ENCODE data around the gene HBG1.

Gene HBG1

DNA sequence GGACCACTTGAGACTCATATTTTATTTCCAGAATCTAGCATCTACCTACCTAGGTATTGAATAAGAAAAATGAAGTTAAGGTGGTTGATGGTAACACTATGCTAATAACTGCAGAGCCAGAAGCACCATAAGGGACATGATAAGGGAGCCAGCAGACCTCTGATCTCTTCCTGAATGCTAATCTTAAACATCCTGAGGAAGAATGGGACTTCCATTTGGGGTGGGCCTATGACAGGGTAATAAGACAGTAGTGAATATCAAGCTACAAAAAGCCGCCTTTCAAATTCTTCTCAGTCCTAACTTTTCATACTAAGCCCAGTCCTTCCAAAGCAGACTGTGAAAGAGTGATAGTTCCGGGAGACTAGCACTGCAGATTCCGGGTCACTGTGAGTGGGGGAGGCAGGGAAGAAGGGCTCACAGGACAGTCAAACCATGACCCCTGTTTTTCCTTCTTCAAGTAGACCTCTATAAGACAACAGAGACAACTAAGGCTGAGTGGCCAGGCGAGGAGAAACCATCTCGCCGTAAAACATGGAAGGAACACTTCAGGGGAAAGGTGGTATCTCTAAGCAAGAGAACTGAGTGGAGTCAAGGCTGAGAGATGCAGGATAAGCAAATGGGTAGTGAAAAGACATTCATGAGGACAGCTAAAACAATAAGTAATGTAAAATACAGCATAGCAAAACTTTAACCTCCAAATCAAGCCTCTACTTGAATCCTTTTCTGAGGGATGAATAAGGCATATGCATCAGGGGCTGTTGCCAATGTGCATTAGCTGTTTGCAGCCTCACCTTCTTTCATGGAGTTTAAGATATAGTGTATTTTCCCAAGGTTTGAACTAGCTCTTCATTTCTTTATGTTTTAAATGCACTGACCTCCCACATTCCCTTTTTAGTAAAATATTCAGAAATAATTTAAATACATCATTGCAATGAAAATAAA lies 24.8 kb downstream of the HBG1 start:
- DNase-seq: no peak

DNA sequence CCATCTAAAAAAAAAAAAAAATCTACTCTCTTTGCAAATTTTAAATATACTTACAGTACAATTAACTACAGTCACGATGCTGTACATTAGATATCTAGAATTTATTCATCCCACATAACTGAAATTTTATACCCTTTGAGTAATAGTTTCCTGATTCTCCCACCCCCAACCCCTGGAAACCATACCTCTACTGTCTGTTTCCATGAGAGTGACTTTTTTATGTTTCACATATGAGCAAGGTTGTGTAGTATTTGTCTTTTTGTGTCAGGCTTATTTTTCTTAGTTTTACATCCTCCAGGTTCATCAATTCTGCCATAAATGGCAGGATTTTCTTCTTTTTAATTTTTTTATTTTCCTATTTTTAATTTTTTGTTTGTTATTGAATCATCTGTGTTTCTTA lies 26.0 kb downstream of the HBG1 start:
- no peak for DNase-seq

DNA sequence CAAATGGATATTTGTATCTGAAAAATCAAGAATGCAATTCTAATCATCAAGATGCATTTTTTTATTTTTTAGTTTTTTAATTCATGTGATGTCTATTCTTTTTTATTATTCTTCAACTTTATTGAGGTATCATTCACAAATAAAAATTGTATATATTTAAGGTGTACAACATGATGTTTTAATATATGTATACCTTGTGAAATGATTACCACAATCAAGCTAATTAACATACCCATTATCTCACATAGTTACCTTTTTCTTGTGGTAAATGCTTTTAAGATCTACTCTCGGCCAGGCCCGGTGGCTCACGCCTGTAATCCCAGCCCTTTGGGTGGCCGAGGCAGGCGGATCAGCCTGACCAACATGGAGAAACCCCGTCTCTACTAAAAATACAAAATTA lies 26.5 kb downstream of the HBG1 start:
- no peak for DNase-seq

DNA sequence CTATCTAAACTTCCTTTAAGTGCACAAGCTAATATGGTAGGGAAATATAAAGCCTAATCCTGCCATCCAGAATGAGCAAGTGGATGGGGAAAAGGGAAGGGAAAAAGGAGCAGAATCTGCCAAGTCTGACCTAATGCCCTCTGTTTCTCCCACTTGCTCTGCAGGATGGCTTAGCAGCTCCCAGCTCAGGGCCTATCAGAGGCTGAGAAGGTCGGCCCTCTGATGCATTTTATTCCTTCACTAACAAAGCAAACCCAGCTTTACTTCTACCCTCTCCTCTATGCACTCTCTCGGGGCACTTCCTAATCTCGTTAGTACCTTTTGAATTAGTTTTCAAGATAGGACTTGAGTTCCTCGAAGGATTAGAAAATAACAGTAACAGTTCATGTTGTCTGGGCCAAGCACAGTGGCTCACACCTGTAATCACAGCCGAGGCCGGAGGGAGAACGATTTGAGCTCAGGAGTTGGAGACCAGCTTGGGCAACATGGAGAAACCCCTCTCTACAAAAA lies 39.2 kb downstream of the HBG1 start:
- no peak for DNase-seq

DNA sequence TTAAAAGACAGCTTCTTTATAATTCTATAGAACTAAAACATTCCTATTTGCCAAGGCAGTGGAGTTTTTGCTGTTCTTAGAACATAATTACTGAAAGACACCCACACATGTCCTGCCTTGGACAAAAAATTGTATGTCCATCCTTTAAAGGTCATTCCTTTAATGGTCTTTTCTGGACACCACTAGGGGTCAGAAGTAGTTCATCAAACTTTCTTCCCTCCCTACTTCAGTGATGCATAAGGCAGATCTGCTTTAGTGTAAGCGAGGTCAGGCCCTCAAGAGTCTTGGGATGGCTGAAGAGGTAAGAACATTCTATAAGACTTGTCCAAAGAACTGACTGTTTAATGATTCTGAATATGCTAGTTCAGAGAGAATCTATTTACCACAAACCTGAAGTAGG lies 44.9 kb downstream of the HBG1 start:
- peak; percentile 26 for DNase-seq

DNA sequence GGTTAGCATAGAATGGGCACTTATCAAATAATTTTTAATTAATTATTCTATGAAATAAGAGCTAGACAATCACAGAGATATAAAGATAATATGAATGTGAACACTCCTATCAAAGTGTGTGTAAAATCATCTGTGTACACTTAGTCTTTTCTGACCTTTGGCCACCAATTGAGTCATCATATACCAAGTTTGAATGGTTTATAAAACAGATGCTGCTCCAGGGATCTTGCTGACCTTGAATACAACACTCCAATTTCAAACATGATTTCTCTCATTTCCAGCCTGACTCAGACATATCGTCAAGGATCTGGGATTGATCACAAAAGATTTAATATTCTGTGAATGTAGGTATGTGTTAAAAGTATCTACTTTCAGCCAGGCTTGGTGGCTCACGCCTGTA lies 46.3 kb downstream of the HBG1 start:
- no peak for DNase-seq

DNA sequence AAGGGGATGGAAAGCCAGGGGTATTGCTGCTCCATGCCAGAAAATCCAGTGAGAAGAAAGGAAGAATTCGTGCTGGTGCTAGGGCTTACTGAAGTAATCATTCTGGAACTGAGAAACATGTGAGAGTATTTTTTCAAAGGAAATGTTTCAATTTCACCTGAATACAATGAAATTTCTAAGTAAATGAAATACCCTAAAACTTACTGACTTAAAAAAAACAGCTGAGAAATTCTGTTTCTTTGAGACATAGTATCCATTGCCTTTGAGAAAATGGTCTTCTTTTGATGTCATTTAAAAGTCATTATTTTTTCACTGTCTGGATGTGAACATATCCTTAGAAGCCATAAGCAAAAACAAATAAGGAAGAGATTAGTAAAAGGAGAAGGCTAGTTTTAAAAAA lies 49.1 kb downstream of the HBG1 start, which contains the start of gene OR51V1:
TSS of gene OR51V1 (minus strand) at position 101 of the 400 bp plus-strand sequence. CDS start at position 101, 0 bp downstream.
- no peak for DNase-seq

DNA sequence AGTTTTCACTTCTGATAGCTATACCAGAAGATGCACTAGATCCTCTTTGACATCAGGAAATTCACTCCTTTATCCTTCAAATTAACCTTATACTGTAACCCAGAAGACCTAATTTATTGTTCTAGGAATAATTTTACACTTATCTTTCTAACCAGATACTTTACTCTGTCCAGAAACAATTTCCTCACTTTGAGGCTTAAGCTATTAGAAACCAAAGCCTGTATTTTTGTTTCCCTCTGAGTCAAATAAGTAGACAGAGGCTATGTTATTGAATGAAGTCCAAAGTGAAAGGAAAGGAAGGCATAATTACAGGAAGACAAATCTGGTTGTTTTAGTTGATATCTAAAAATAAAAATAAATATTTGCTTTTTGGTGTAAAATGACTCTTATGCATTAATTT lies 51.4 kb downstream of the HBG1 start:
- DNase-seq: no peak
